ENCODE measurements around the gene MAP4K2.
A peak's percentile ranks its signal among the peaks of the same experiment; 100 is the strongest.

Gene MAP4K2

GRCh38 chr11:64753380-64754123, 49.5 kb downstream of the MAP4K2 start:
- no peak for FAIRE-seq

DNA sequence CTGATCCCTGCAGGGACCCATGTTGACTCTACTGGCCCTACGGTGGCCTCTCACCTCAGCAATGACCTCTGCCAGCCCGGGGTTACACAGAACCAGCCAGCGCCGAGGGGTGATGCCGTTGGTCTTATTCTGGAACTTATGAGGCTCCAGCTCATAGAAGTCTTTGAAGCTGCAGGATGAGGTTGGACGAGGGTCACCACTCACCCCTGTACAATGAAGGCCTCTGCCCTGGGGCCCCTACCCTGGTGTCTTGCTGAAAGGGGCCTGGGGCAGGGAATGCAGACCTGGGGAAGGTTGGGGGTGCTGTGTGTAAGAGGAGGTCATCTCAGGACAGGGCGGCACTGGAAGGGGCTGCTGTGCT, 50.0 kb downstream of the MAP4K2 start:
- FAIRE-seq, result no peak

GRCh38 chr11:64752175-64752970, 50.6 kb downstream of the MAP4K2 start:
- FAIRE-seq, result no peak

DNA sequence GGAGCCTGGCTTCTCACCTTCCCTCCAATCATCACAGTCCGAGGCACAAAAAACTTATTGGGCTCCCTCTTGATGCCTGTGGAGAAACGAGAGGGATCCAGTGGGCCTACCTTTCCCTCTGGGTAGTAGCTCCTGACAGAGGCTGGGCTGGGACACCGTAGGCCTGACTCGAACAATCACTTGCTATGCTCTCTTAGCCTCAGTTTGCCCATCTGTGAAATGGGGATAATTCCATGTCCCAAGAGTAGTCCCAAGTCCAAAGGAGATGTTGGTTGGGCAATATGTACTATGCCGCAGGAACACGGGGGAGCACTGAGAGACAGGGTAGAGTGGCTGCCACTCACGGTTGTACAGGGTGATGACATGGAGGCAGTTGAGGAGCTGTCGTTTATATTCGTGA, 51.4 kb downstream of the MAP4K2 start:
- FAIRE-seq, result no peak

- no peak for FAIRE-seq
Measured at GRCh38 chr11:64751136-64751535, 51.9 kb downstream of the MAP4K2 start.

- no peak for FAIRE-seq
Measured at GRCh38 chr11:64750361-64751054, 52.5 kb downstream of the MAP4K2 start.

- peak; percentile 88 for FAIRE-seq
Measured at GRCh38 chr11:64747961-64748665, 54.9 kb downstream of the MAP4K2 start.

- no peak for FAIRE-seq
Measured at GRCh38 chr11:64746486-64746885, 56.5 kb downstream of the MAP4K2 start.

- FAIRE-seq, result no peak
Measured at GRCh38 chr11:64745521-64746328, 57.3 kb downstream of the MAP4K2 start.

DNA sequence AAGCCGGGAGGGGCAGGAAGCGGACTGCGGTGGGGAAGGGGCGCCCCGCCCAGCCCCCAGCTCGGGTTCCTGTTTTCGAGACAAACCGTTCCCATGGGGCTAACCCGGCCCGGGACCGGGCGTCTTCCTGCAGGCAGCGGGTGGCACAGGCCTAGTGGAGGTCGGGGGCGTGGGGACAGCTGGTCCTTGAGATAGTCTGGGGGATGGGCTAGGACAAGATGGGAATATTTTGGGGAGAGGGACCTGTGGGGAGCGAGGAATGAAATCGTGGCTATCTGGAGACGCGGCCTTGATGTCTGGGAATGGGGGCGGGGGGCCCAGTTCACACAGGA, 57.9 kb downstream of the MAP4K2 start:
- no peak for FAIRE-seq

- no peak for FAIRE-seq
Measured at GRCh38 chr11:64744544-64745188, 58.3 kb downstream of the MAP4K2 start.

DNA sequence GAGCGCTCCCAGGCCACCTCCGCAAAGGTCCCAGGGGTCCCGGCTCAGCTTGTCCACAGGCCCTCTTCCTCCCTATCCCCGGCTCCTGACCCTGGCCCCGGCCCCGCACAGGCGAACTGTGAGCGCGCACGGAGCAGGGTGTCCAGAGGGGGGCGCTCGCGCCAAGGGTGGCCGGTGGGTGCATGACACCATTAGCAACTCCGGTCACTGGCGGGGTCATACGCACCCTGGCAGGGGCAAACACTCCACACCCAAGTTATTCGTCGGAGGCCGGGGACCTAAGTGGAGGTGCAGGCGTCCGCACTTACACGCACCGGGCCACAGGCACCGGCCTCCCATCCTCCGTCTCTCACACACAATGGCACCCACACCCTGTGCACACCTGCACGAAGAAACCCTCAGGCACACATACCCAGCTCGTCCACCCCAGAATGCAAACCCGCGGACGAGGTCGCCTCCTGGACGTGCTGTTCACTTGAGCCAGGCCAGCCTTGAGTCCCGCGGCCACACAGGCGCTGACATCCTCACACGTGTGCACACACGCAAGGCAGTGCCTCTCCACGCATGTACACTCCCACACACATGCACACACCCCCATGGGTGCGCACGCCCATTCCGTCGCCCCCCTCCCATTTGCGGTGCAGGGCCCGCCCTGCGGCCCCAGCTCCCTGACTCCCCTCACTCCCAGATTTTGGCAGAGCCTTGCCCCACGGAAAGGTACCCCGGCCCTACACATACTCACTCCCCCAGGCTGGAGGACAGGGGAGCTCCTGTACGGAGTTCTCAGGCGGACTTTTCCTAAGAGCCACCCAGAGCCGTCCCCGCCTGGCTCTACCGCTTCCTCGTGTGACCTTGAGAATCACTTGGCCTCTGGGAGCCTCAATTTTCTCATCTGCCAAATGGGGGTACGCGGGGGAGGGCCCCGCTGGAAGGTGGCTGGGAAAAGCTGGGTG, 59.1 kb downstream of the MAP4K2 start, which contains the start of gene RASGRP2:
RASGRP2 (minus strand) TSS at position 552 of the 953 bp plus-strand sequence. CDS start 1,276 bp downstream, outside the sequence.
- no peak for FAIRE-seq

DNA sequence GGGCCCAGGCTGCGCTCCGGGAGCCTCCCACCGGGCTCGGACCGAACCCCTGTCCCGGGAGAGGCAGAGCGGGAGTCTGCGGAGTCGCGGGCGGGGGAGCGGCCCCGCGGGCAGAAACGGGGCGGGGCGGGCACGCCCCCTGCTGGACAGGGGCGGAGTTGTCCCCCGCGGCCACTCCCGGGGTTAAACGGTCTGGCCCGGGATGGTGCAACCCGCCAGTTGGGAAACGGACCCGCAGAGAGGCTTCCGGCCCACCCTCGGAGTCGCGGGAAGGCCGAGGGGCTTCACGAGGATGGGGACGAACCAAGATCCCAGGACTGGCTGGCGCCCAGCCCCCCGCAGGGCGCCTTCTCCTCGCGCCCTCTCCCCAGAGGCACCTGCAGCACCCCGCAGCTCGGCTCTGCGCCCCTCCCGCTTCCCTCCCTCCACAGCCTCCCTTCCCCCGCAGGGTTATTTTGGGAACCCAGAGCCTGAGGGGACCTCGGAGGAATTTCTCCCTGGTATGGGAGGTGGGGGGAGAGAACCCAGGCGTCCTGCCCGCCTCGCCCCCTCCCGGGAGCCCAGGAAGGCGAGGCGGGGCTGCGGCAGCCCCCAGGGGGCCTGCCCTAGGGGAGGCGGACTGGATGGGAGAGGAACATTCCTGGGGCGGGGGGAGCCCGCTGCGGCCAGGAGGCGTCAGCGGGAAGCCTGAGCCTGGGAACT, 60.0 kb downstream of the MAP4K2 start:
- no peak for FAIRE-seq

DNA sequence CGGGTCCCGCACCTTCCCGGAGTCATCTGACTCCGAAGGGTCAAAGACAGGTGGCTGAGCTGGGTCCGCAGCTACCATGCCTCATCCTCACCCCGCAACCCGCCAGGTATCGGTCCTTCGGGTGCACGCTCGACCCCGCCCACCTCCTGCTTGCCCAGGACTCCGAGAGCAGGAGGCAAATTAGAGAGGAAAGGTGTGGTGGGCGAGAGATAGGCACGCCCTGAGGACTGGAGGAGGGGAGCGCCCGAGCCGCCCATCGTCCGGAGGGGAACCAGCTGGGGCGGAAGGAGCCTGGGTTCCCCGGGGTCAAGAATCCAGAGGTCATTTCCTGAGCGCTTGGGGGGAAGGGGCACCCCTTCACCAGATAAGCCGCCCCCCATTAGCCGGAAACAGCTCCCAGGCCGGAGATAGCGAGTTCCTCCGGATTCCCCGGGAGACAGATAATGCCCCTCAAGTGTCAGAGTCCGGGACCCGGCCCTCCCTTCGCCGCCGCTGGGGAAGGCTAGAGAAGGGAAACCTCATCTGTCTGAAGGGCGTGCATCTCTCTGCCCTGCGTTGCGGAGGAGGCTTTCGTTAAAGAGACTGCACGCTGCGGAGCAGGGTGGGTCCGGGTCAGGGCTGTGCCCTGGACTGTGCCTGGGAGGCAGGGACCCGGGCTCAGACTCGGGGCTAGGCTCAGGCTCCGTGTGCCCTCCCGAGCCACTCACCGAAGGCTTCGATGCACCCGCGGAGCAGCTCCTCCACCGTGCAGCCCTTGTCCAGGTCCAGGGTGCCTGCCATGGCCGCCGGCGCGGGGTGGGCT, 60.7 kb downstream of the MAP4K2 start:
- FAIRE-seq, result no peak

- FAIRE-seq, result no peak
Measured at GRCh38 chr11:64741375-64742086, 61.5 kb downstream of the MAP4K2 start.

- no peak for FAIRE-seq
Measured at GRCh38 chr11:64739871-64740270, 63.1 kb downstream of the MAP4K2 start.

DNA sequence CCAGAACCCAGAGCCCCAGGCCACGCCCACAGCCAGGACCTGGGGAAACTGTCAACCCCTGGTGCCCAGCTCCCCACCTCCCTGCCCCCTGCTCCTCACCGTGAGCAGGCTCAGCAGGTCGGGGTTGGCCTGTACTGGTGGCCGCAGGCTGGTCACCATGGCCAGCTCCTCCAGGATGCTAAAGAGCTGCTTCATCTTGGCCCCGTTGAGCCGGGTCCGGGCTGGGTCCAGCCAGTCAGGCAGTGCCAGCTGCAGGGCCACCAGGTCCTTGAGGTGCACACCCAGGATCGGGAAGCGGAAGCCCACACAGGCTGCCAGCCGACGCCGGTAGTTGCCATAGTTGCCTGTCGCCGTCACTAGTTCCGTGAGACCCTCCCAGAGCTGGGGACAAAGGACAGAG, 66.4 kb downstream of the MAP4K2 start:
- FAIRE-seq, result no peak

DNA sequence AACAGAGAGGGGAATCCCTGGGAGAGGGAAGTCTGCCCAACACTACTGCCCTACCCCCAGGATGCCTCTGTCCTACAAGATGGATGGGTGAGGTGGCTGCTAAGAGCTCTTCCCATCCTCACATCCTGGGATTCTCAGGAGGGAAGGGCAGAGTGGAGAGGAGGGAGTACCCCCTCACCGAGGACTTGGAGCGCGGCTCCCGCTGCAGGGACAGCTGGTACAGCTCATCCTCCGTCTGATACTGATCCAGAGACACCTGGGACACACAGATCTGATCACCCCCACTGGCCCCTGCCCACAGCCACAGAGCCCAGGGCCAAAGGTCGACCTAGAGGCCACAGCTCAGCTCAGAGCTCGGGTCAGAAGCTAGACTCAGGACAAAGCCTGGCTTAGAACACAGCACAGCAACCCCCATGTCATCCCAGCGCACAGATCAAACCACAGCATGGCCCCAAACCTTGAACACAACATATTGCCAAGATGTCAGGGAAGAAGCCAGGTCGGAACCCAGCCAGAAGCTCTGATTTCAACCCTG, 67.2 kb downstream of the MAP4K2 start:
- FAIRE-seq, result no peak

All from endometrium (tissue), 2 donors.